B cell (primary cell): ENCODE results near the gene MNAT1.

Source experiments
- CTCF ChIP-seq: fragments of 200-600 bp; IDR thresholded peaks from one replicate; pipeline ENCODE4 v1.8.0; 2022; ENCODE audit warnings: antibody characterized with exemption, mild to moderate bottlenecking
- EZH2 ChIP-seq: IDR thresholded peaks from 2 replicates; pipeline ENCODE4 v1.6.1; 2012; ENCODE audit warnings: borderline replicate concordance, low read depth, mild to moderate bottlenecking, moderate library complexity, low read length; ENCODE audit not compliant: insufficient read depth, poor library complexity, severe bottlenecking

GRCh38 chr14:60944204-60944603 is 209.6 kb downstream of the MNAT1 start:
- TF ChIP-seq CTCF, result no peak
- TF ChIP-seq EZH2, result no peak
